Loucy (cell line): Measurements from ENCODE around the gene ALDOB.

Experiments used
- CTCF ChIP-seq: fragments of 200-600 bp; sonication (generic); conservative IDR thresholded peaks from 2 replicates; pipeline ENCODE4 v1.5.1; 2014; ENCODE audit warnings: mild to moderate bottlenecking, antibody characterized with exemption, low read length
- EZH2phosphoT487 ChIP-seq: fragments of 200-600 bp; IDR thresholded peaks from 2 replicates; pipeline ENCODE4 v1.6.1; 2018; ENCODE audit warnings: antibody characterized with exemption, mild to moderate bottlenecking, moderate library complexity, borderline replicate concordance

- no peak for TF ChIP-seq CTCF
- no peak for TF ChIP-seq EZH2phosphoT487
Observed at GRCh38 chr9:101469026-101469425, 33.5 kb upstream of the ALDOB start.
